IMR-90 (cell line): ENCODE results near the gene CD34.

Source experiments
- BHLHE40 ChIP-seq: fragments of 150-350 bp; IDR thresholded peaks from 2 replicates; pipeline ENCODE4 v1.6.1; 2016; ENCODE audit warnings: mild to moderate bottlenecking, low read depth, low read length
- RCOR1 ChIP-seq: IDR thresholded peaks from 2 replicates; pipeline ENCODE4 v1.6.1; 2012; ENCODE audit warnings: mild to moderate bottlenecking, low read length, improper control_type of control experiment; ENCODE audit not compliant: insufficient replicate concordance
- TF ChIP-seq, protein P1 (sequence below): conservative IDR thresholded peaks from 2 replicates; pipeline ENCODE4 v1.5.1; 2012; ENCODE audit warnings: mild to moderate bottlenecking, low read depth, low read length, improper control_type of control experiment

DNA sequence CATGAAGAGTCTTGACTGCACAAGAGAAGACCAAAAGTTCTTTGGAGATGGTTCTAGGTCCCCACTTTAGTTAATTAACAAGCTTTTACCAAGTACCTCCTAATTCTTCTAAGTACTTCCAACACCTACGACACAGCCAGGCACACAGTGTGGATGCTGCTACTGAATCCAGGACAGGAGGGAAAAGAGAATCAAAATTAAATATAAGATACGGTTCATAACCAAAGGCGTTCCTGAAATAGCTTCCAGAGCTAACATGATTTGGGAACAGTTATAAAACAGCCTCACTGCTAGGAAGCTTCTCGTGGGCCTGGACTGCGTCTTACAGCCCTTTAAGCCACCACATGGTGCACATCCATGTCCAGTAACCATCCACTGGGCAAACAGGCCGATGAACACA lies 75.0 kb downstream of the CD34 start:
- TF ChIP-seq BHLHE40 (no peak), RCOR1 (no peak)
- TF ChIP-seq, protein P1, sequence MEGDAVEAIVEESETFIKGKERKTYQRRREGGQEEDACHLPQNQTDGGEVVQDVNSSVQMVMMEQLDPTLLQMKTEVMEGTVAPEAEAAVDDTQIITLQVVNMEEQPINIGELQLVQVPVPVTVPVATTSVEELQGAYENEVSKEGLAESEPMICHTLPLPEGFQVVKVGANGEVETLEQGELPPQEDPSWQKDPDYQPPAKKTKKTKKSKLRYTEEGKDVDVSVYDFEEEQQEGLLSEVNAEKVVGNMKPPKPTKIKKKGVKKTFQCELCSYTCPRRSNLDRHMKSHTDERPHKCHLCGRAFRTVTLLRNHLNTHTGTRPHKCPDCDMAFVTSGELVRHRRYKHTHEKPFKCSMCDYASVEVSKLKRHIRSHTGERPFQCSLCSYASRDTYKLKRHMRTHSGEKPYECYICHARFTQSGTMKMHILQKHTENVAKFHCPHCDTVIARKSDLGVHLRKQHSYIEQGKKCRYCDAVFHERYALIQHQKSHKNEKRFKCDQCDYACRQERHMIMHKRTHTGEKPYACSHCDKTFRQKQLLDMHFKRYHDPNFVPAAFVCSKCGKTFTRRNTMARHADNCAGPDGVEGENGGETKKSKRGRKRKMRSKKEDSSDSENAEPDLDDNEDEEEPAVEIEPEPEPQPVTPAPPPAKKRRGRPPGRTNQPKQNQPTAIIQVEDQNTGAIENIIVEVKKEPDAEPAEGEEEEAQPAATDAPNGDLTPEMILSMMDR: no peak
